Measurements from ENCODE around the gene SCG2.

The SCG2 gene

GRCh38 chr2:223570784-223571183 lies 31.4 kb downstream of the SCG2 start:
- DNase-seq (ENCODE audit: low read depth): no peak

GRCh38 chr2:223566396-223566795 lies 35.8 kb downstream of the SCG2 start:
- no peak for DNase-seq (ENCODE audit: low read depth)

- DNase-seq (ENCODE audit: low read depth): peak; percentile 81
Measured at GRCh38 chr2:223563462-223563861, 38.7 kb downstream of the SCG2 start.

GRCh38 chr2:223562078-223562477 lies 40.1 kb downstream of the SCG2 start:
- no peak for DNase-seq (ENCODE audit: low read depth)

- DNase-seq (ENCODE audit: low read depth): peak; percentile 46
Measured at GRCh38 chr2:223560749-223561435, 41.3 kb downstream of the SCG2 start.

- no peak for DNase-seq (ENCODE audit: low read depth)
Measured at GRCh38 chr2:223558970-223559369, 43.2 kb downstream of the SCG2 start.

- DNase-seq (ENCODE audit: low read depth): no peak
Measured at GRCh38 chr2:223554923-223555322, 47.2 kb downstream of the SCG2 start.

- DNase-seq (ENCODE audit: low read depth): peak; percentile 91
Measured at GRCh38 chr2:223549215-223549614, 52.9 kb downstream of the SCG2 start.

GRCh38 chr2:223548194-223548593 lies 54.0 kb downstream of the SCG2 start:
- DNase-seq (ENCODE audit: low read depth): no peak

All from iris pigment epithelial cell (primary cell).